Osteoblast (primary cell): Measurements from ENCODE around the gene KRTAP5-10. TPM values are rescaled to one million over a fixed set of nuclear protein-coding genes. Genes with fewer than 3 reads are reported as not detected.
A peak's percentile ranks its signal among the peaks of the same experiment; 100 is the strongest.

Experiments
- DNase-seq: peaks from one replicate; pipeline ENCODE4 v3.0.0; 2011; ENCODE audit warnings: low spot score, mixed read lengths; ENCODE audit not compliant: insufficient read length; ENCODE audit errors: missing footprints
- H2AFZ ChIP-seq: 2 replicates; pipeline ENCODE4 v1.6.0; 2011; ENCODE audit warnings: mild to moderate bottlenecking, low read length
- H3K27ac ChIP-seq: 2 replicates; pipeline ENCODE4 v1.5.1; 2011; ENCODE audit warnings: mild to moderate bottlenecking, low read depth, low read length, moderate library complexity
- H3K27me3 ChIP-seq: 2 replicates; pipeline ENCODE4 v1.6.0; 2012; ENCODE audit warnings: mild to moderate bottlenecking, control low read depth, inconsistent platforms, low read length, moderate library complexity; ENCODE audit not compliant: insufficient read depth
- H3K36me3 ChIP-seq: 2 replicates; pipeline ENCODE4 v1.5.1; 2011; ENCODE audit warnings: mild to moderate bottlenecking, low read length, control low read depth, moderate library complexity; ENCODE audit not compliant: insufficient read depth
- H3K4me1 ChIP-seq: 2 replicates; pipeline ENCODE4 v1.5.1; 2011; ENCODE audit warnings: mild to moderate bottlenecking, low read length, control low read depth, moderate library complexity; ENCODE audit not compliant: insufficient read depth
- H3K4me2 ChIP-seq: 2 replicates; pipeline ENCODE4 v1.6.0; 2011; ENCODE audit warnings: mild to moderate bottlenecking, low read length; ENCODE audit not compliant: insufficient read depth
- H3K4me3 ChIP-seq: fragments of 200-600 bp; sonication (generic); 3 replicates; pipeline ENCODE4 v1.5.1; 2012; ENCODE audit warnings: mild to moderate bottlenecking, low read length, inconsistent platforms; ENCODE audit not compliant: insufficient read depth
- H3K79me2 ChIP-seq: 2 replicates; pipeline ENCODE4 v1.6.0; 2012; ENCODE audit warnings: mild to moderate bottlenecking, low read length, control low read depth, inconsistent platforms; ENCODE audit not compliant: insufficient read depth
- H3K9me3 ChIP-seq: 2 replicates; pipeline ENCODE4 v1.5.1; 2011; ENCODE audit warnings: low read depth, low read length, control low read depth
- H4K20me1 ChIP-seq: 2 replicates; pipeline ENCODE4 v1.6.0; 2012; ENCODE audit warnings: mild to moderate bottlenecking, low read length, control low read depth; ENCODE audit not compliant: insufficient read depth
- CTCF ChIP-seq: IDR thresholded peaks from 2 replicates; pipeline ENCODE4 v1.5.1; 2011; ENCODE audit warnings: mild to moderate bottlenecking, low read depth, low read length, moderate library complexity; ENCODE audit errors: extremely low read depth
- total RNA-seq: library from RNA; depleted of rRNA; stranded (reverse); fragments of >200 nt; gene quantifications from 2 replicates; pipeline ENCODE4 v1.2.3, GENCODE V29; 2012

The KRTAP5-10 gene
- total RNA-seq, 1 donor = 0.36 TPM

DNA sequence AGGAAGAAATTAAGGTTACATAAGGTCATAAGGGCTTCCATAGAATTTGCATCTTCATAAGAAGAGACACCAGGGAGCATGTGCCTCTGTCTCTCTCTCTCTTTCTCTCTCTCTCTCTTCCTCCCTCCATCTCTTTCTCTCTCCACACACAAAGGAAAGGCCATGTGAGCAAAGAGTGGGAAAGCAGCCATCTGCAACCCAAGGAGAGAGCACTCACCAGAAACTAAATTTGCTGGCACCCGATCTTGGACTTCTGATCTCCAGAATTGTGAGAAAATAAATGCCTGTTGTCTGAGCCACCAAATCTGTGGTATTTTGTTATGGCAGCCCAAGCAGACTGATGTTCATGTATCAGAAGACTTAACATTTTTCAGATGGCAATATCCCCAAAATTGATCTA is 6.4 kb upstream of the KRTAP5-10 start:
- Histone ChIP-seq H2AFZ (no peak overlapping the region), H3K79me2 (no peaks in the 10 kb centered on the region), H3K27me3 (peaks cover 7% of the 10 kb centered on the region), H4K20me1 (no peaks in the 10 kb centered on the region), H3K4me1 (no peaks in the 10 kb centered on the region), H3K4me3 (no peak overlapping the region), H3K27ac (no peak overlapping the region), H3K9me3 (no peaks in the 10 kb centered on the region), H3K4me2 (no peak overlapping the region), H3K36me3 (no peaks in the 10 kb centered on the region)
- DNase-seq = no peak
- TF ChIP-seq CTCF = no peak

GRCh38 chr11:71562120-71562519 is 3.2 kb upstream of the KRTAP5-10 start:
- Histone ChIP-seq H3K9me3 (no peaks in the 10 kb centered on the region), H3K79me2 (no peaks in the 10 kb centered on the region), H3K4me1 (no peaks in the 10 kb centered on the region), H3K4me2 (no peak overlapping the region), H3K27ac (no peak overlapping the region), H2AFZ (no peak overlapping the region), H3K36me3 (no peaks in the 10 kb centered on the region), H3K27me3 (peaks cover 20% of the 10 kb centered on the region), H3K4me3 (no peak overlapping the region), H4K20me1 (no peaks in the 10 kb centered on the region)
- DNase-seq = peak; percentile 46
- no peak for TF ChIP-seq CTCF

GRCh38 chr11:71563406-71563805 is 2.0 kb upstream of the KRTAP5-10 start:
- Histone ChIP-seq H3K4me3 (no peak overlapping the region), H3K4me1 (no peaks in the 10 kb centered on the region), H3K79me2 (no peaks in the 10 kb centered on the region), H3K27me3 (peaks cover 24% of the 10 kb centered on the region), H3K4me2 (no peak overlapping the region), H3K36me3 (no peaks in the 10 kb centered on the region), H3K27ac (no peak overlapping the region), H4K20me1 (no peaks in the 10 kb centered on the region), H2AFZ (no peak overlapping the region), H3K9me3 (no peaks in the 10 kb centered on the region)
- peak; percentile 62 for TF ChIP-seq CTCF
- DNase-seq = peak; percentile 93

GRCh38 chr11:71564430-71564829 is 933 bp upstream of the KRTAP5-10 start:
- no peaks in the 10 kb centered on the region for H3K79me2 ChIP-seq
- TF ChIP-seq CTCF = no peak
- H3K27me3 ChIP-seq = peaks cover 22% of the 10 kb centered on the region
- no peaks in the 10 kb centered on the region for H3K36me3 ChIP-seq
- H3K4me3 ChIP-seq = no peak overlapping the region
- H3K4me1 ChIP-seq = no peaks in the 10 kb centered on the region
- no peaks in the 10 kb centered on the region for H3K9me3 ChIP-seq
- H4K20me1 ChIP-seq = no peaks in the 10 kb centered on the region
- no peak overlapping the region for H2AFZ ChIP-seq
- DNase-seq = no peak
- no peak overlapping the region for H3K4me2 ChIP-seq
- no peak overlapping the region for H3K27ac ChIP-seq
